Central memory CD4-positive, alpha-beta T cell (primary cell): ENCODE data around the gene TTC28.

Source experiments
- DNase-seq: peaks from one replicate; pipeline ENCODE4 v3.0.0; 2022

TTC28 gene

GRCh38 chr22:27995801-27996528 is 683.7 kb downstream of the TTC28 start:
- no peak for DNase-seq

DNA sequence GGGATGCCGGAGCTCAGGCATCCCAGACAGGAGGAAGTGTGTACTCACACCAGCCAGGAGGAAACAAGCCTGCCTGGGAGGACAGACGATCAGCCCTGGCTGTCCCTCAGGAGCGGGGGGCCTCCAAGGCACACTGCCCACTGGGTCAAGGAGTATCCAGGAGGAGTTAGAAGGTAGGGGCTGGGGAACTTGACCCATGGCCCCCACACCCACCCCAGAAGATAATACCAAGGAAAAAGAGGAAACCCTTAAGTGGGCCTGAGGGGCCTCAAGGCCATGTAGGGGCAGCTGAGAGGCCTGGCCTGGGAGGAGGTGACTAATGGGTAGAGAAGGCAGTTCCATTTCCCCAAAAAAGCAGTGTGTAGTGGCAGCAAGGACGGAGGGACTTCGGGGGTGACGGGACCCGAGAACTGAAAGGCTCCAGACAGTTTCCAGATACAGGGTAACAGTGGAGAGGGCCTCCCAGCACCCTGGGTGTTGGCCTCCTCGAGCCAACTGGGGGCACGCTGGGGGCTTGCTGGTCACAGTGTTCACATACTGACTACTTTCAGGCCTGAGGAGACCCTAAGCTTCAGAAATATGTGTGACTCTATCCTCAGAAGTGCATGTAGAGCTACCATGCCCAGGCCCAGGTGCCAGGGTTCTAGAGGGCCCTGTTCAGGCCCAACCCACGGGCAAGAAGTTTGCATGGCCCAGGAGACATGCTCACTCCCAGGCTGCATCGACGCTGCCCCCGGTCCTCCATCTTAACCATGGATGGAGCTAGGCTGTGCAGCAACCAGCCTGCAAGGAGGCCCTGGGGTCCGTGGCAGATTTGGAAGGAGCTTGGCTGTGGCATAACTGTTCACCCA is 684.9 kb downstream of the TTC28 start:
- DNase-seq, result no peak

DNA sequence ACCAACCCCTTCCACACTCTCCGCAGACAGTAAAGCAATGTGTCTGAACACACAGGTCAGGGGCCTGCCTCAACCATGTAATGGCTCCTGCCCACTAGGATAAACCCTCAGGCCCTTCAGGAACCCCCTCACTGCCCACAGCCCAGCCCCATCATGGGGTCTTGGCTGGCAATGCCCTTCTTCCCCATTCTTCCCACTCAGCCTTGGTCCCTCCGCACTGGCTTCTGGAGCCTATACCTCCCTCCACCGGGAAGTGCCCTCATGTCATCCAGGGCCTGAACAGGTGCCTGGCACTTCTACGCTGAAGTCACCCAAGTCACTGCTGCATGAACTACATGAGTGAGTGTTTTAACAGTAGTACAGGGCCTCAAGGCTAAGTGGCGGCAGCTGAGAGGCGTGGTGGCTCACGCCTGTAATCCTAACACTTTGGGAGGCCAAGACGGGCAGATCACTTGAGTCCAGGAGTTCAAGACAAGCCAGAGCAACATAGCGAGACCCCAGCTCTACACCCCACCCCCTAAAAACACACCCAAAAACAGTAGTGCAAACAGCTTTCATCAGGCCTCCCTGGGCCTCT is 685.8 kb downstream of the TTC28 start:
- no peak for DNase-seq

DNA sequence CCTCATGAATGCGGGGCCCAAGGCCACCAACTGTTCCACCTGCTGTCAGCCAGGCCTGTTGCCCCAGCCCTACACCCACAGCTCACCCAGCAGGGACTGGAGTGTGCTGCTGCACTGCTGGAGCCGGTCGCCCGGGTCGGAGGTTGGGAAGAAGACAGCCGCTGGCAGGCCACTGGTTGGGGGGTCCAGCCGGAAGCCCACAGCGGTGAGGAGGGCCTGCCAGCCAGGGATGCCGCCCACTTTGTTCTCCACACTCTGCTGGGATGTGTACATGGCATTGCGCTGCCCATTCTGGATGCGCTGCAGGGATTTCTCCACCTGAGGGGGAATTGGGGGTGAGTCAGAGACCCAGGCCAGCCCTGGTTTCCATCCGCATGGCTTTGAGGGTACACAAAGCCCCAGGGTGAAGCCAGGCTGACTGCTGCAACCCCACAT is 686.4 kb downstream of the TTC28 start:
- DNase-seq, result no peak

DNA sequence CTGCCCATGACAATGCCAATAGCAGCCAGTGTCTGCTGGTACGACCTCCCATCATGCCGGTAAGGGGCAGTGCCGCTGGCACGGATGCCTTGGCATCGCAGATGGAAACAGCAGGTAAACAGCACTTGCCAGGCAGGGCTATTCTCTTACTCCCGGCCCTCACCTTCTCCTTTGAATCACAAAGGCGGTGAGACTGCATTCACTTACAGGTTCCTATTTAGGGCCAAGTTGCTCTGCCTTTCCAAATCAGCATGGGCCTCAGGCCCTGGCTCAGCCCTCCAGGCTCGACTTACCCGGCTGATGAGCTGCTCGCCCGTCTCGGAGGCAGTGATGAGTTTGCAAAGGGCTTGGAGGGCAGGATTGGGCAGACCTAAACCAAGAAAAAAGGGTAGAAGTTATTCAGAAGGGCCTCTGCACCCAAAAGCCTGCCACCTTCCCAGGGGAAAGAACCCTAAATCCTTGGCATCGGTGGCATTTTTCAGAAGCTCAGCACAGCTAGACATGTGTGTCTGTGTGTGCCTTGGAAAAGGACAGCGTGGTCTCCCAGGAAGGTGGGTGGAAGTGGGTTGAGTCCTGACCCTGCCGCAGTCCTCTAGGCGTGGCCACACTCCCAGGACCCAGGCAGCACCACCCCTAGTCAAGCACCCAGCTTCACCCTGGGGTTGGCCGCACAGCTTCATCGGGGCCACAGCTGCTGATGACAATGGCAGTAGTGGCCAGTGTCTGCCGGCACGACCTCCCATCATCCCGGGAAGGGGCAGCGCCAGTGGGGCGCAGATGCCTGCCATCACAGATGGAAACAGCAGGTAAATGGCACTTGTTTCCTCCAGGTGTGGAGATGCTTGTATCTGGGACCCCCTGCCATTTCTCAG is 687.1 kb downstream of the TTC28 start:
- DNase-seq, result no peak

DNA sequence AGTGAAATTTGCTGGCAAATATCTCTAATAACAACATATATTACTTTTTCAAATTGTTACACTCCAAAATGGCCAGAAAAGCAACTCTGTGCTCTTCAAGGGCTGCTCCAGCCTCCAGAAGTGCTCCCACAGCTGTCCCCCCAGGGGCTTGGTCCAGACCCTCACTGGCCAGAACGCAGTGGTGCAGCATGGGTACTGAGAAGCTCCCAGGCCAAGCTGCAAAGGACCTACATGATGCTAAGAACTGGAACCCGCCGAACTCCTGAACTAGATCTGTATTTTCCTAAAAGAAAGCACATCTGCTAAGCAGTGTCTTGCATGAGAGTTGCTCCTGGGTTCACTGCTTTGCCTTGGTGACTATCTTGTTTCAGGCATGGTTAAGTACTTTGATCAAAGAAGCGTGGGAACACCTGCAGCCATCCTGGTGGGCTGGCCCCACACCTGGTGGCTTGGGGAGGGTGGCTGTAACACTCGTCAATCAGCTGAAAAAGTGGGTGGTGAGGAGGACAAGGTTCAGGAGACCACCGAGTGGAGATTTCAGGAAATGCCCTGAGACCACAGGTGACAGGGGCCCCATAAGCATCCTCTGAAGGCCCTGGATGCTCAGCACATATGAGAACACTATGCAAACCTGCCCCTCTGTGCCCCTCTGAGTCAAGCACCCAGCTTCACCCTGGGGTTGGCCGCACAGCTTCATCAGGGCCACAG is 687.9 kb downstream of the TTC28 start:
- no peak for DNase-seq

DNA sequence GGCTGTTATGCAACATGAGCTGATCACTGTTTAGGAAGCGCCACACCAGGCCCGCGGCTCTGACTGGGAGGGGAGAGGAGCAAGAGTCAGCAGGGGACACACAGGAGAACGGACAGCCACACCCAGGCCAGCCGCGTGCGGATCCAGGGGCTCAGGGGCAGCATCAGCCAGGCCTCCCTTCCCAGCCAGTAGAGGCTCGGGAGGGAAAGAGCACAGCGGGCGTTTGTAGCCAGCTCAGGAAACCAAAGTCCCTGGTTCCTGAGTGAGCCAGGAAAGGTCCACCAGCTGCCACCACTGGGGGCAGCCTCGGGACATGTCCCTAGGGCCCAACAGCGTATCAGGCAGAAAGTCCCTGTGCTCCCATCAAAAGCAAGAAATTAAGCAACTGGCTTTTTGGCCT is 688.8 kb downstream of the TTC28 start:
- DNase-seq, result no peak

DNA sequence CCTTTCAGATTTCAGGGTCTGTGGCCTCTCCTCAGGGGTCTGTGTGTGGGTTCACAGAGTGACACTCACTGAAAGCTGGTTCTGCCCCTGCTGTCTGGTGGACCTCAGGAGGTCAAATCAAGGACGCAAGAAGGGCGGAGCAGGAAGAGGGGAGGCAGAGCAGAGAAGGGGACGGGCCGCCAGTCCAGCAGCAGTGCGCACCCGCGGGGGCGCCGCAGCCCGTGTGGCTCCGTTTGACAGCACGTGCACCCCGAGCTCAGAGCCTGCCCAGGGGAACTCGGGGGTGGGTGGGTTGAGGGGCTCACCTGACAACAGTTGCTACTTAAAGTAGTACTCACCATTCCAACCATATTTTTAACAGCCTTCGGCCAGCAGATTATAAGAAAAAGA is 689.2 kb downstream of the TTC28 start:
- DNase-seq, result no peak

- DNase-seq, result no peak
Observed at GRCh38 chr22:27989758-27990450, 689.7 kb downstream of the TTC28 start.

- DNase-seq, result no peak
Observed at GRCh38 chr22:27988704-27989103, 690.9 kb downstream of the TTC28 start.

DNA sequence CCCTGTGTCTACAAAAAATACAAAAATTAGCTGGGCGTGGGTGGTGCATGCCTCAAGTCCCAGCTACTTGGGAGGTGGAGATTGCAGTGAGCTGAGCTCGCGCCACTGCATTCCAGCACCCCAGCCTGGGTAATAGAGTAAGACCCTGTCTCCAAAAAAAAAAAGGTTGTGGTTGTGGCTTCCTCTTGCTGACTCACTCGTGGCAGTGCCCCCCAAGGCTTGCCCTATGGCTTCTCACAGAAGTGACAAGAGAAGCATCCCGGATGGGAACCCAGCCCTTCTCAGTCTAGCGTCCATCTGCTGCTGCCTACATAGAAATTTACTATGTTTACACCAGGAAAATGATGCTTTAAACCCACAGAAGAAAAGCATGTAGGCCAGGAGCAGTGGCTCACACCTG is 692.1 kb downstream of the TTC28 start:
- DNase-seq, result no peak

DNA sequence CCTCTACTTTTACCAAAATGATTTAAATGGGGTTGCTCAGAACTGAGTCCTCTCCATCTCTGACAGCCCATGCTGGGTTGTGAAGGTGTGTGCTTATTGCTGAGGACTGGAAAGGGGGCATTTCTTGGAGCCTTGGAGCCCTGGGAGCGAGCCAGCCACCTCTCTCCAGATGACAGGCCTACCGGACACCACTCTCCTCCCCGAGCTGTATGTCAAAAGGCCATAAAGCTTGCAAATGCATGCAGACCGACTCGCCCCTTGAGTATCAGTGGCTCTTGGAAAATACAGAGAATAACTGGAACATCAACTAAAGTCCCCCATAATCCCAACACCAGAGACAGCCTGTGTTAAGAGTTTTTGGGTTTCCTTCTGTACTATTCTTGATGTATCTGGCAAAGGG is 692.7 kb downstream of the TTC28 start:
- DNase-seq, result no peak

DNA sequence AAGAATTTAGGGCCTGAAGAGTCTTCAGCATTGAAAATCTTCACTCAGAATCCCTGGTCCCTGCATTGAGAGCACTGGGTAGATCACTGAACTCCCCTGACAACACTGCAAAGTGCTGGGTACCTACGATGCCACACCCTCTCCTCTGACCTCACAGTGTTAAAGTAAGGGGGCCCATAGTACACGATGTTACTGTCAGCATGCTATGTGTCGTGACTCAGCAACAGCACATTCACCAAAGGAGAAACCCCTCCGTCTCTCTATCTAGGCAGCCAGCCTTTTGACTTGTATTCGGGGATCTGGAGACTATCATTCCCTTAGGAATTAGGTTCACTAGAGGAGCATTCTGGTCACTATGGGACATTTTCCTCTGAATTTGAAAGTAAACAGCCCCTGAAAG is 693.2 kb downstream of the TTC28 start:
- DNase-seq, result no peak

DNA sequence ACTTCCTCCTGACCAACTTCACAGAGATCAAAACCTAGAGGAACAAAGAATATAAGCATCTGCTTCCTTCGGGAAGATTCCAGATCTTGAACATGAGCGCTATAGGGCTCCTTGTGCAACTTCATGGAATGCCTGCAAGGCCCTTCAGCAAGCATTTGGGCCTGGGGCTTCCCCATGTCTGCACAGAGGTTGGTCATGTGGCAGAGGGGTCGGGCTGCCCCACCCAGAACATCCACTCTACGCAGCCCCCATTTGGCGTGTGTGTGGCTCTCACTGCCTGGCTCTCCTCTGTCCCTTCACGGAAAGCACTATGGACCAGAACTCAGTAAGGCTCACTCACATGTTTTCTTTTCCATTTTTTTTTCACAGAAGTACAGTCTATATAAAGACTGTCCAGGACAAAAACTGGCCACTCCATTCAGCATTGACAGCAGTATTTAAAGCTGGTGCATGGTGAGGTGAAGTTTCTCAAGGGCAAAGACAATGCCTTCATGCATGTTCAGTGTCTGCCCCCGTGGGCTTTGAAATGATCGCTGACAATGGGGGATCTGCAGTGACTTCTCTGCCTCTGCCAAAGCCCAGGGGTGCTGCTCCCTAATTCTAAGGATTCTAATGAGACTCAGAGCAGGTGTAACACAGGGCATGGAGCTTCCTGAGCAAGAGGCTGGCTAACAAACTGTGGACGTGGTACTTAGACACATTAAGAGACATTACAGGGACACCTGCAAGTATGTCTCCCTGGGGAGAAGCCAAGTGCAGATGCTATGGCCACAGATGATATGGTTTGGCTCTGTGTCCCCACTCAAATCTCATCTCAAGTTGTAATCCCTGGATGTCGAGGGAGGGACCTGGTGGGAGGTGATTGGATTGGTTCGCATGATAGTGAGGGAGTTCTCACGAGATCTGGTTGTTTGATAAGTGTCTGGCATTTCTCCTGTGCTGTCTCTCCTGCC is 694.0 kb downstream of the TTC28 start:
- DNase-seq, result no peak

DNA sequence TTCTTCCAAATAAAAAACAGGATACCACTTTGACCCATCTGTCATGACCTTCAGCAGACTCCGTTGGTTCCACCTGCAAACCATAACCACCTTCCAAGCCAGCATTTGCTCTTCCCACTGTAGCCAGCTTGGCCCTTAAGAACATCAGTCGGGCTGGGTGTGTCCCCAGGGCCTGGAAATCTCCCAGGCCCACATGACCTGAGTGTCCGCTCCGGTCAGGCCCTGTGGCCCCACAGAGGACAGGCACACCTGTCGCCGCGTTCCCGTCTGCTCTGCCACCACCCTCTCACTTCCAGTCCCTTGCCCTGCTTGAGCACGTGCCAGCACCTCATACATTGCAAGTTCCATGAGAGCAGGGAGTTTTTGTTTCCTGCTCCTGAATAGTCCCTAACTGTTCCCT is 694.9 kb downstream of the TTC28 start:
- no peak for DNase-seq

DNA sequence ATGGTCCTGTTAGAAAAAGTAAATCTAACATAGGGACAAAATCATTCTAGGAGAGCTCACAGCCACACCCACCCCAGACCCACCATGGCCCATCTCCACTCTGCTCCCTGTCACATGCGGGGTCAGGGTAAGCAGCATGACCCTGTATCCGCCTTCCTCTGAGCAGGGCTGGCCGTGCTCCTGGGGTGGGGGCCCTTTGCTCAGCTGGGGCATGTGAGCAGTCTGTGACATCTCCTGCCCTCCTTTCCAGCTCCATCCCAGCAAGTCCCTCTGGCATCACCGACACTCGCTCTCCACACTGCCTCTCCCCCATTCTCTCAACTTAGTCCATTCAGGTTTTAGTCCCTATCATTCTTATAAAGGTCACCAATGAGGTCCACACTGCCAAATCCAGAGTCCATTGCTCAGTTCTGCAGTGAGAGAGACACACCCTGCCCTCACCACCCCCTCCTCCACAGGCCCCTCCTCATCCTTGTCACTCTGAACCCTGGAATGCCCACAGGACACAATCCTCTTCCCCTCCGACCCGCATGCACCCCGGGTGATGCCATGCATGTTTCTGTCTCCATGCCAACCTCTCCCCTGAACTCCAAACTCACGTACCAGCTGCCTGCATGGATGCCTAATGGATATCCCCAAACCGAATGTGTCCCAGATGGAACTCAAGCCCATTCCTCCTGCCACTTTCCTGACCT is 695.5 kb downstream of the TTC28 start:
- no peak for DNase-seq

GRCh38 chr22:27983361-27983791 is 696.3 kb downstream of the TTC28 start:
- no peak for DNase-seq

GRCh38 chr22:27982630-27983180 is 696.9 kb downstream of the TTC28 start:
- DNase-seq, result no peak

- no peak for DNase-seq
Observed at GRCh38 chr22:27982106-27982505, 697.5 kb downstream of the TTC28 start.
